Endothelial cell of umbilical vein (primary cell): ENCODE data around the gene MAPT. TPM values are rescaled to one million over a fixed set of nuclear protein-coding genes. Genes with fewer than 3 reads are reported as not detected.

Experiments
- BruUV-seq: library from RNA; stranded (reverse); fragments of 400-500 nt; replicated peaks from 2 replicates; lab custom pipeline; 2021; lab: Mats Ljungman, UMichigan
- CTCF ChIA-PET: fragments of 300-600, 350-600 bp; sonication (Branson Sonifier 250); formaldehyde crosslinking; loops from one replicate; lab custom pipeline; 2021; ENCODE audit warnings: antibody characterized with exemption, inconsistent platforms; lab: Charles Lee
- POLR2A ChIA-PET: fragments of 300-600, 350-600 bp; sonication (Branson Sonifier 250); formaldehyde crosslinking; loops from one replicate; lab custom pipeline; 2021; ENCODE audit warnings: antibody characterized with exemption, inconsistent platforms; lab: Charles Lee
- DNase-seq: peaks from one replicate; pipeline ENCODE4 v3.0.0-alpha.2; 2011; ENCODE audit warnings: low read depth, low spot score
- FAIRE-seq: peaks from 2 replicates; lab custom pipeline; 2011; peaks lifted over from hg19 to GRCh38; lab: Jason Lieb, UNC
- H2AFZ ChIP-seq: 2 replicates; pipeline ENCODE4 v1.6.0; 2012; ENCODE audit warnings: low read depth, low read length, control low read depth, inconsistent platforms
- H3K27ac ChIP-seq: 2 replicates; pipeline ENCODE4 v1.5.1; 2011; ENCODE audit warnings: low read depth, mild to moderate bottlenecking, control low read depth, low read length, moderate library complexity; ENCODE audit not compliant: insufficient read depth
- H3K27me3 ChIP-seq, 2 experiments: 2 replicates each; pipeline versions ENCODE4 v1.6.0 to v1.6.1; 2011; ENCODE audit warnings: low read length in 2 of 2, mixed read lengths in 1 of 2; ENCODE audit not compliant: control insufficient read depth in 2 of 2, insufficient read depth in 2 of 2
- H3K36me3 ChIP-seq, 2 experiments: 2 replicates in 1 of 2; 3 replicates in 1 of 2; pipeline ENCODE4 v1.5.1; 2011; ENCODE audit warnings: low read length in 2 of 2, mild to moderate bottlenecking in 1 of 2, moderate library complexity in 1 of 2; ENCODE audit not compliant: control insufficient read depth in 2 of 2, insufficient read depth in 2 of 2; ENCODE audit errors: extremely low read depth in 1 of 2
- H3K4me1 ChIP-seq: 3 replicates; pipeline ENCODE4 v1.5.1; 2011; ENCODE audit warnings: mild to moderate bottlenecking, low read length; ENCODE audit not compliant: control insufficient read depth, insufficient read depth; ENCODE audit errors: extremely low read depth
- H3K4me2 ChIP-seq: 2 replicates; pipeline ENCODE4 v1.6.1; 2011; ENCODE audit warnings: low read length, control low read depth, mixed read lengths; ENCODE audit not compliant: insufficient read depth
- H3K4me3 ChIP-seq, 3 experiments: fragments of 200-600 bp in 1 of 3; sonication (generic), shearing (Covaris generic) in 1 of 3; replicated peaks in 1 of 3; 2 replicates each; pipeline ENCODE4 v1.5.1; 2011 to 2016; ENCODE audit warnings: control low read depth in 3 of 3, low read length in 3 of 3, mild to moderate bottlenecking in 2 of 3, inconsistent platforms in 1 of 3, low read depth in 1 of 3, moderate library complexity in 1 of 3; ENCODE audit not compliant: insufficient read depth in 1 of 3
- H3K79me2 ChIP-seq: 2 replicates; pipeline ENCODE4 v1.6.0; 2012; ENCODE audit warnings: low read length, inconsistent platforms; ENCODE audit not compliant: control insufficient read depth, insufficient read depth
- H3K9ac ChIP-seq: replicated peaks from 2 replicates; pipeline ENCODE3; 2011; ENCODE audit warnings: low read length, control low read depth; ENCODE audit not compliant: insufficient read depth; ENCODE audit errors: extremely low read depth
- H3K9me1 ChIP-seq: replicated peaks from 3 replicates; pipeline ENCODE4 v1.6.0; 2011; ENCODE audit warnings: mild to moderate bottlenecking, low read length; ENCODE audit not compliant: control insufficient read depth, insufficient read depth; ENCODE audit errors: extremely low read depth
- H3K9me3 ChIP-seq: replicated peaks from 2 replicates; pipeline ENCODE4 v1.5.1; 2012; ENCODE audit warnings: low read length, inconsistent platforms; ENCODE audit not compliant: control insufficient read depth, insufficient read depth
- H4K20me1 ChIP-seq: replicated peaks from 2 replicates; pipeline ENCODE3; 2011; ENCODE audit warnings: mild to moderate bottlenecking, low read length; ENCODE audit not compliant: control insufficient read depth, insufficient read depth; ENCODE audit errors: extremely low read depth
- CTCF ChIP-seq, 2 donors: IDR thresholded peaks; 1 replicate in 1 of 2; 2 replicates in 1 of 2; pipeline ENCODE4 v1.5.1; 2011; ENCODE audit warnings: low read length in 2 of 2, mild to moderate bottlenecking in 2 of 2, moderate library complexity in 2 of 2, control low read depth in 1 of 2, inconsistent platforms in 1 of 2, low read depth in 1 of 2; ENCODE audit not compliant: insufficient read depth in 1 of 2; ENCODE audit errors: extremely low read depth in 1 of 2
- EZH2 ChIP-seq: IDR thresholded peaks from 2 replicates; pipeline ENCODE4 v1.6.1; 2012; ENCODE audit warnings: borderline replicate concordance, low read depth, mild to moderate bottlenecking, moderate library complexity, low read length, inconsistent platforms; ENCODE audit not compliant: severe bottlenecking
- FOS ChIP-seq: IDR thresholded peaks from 2 replicates; pipeline ENCODE4 v1.6.1; 2011; ENCODE audit warnings: mild to moderate bottlenecking, low read length, moderate library complexity, borderline replicate concordance; ENCODE audit not compliant: insufficient read depth
- GATA2 ChIP-seq: IDR thresholded peaks from 2 replicates; pipeline ENCODE4 v1.7.0; 2011; ENCODE audit warnings: low read depth, mild to moderate bottlenecking, moderate library complexity, mixed read lengths, low read length; ENCODE audit not compliant: insufficient read length, insufficient read depth
- JUN ChIP-seq: IDR thresholded peaks from 2 replicates; pipeline ENCODE4 v1.6.1; 2011; ENCODE audit warnings: borderline replicate concordance, low read depth; ENCODE audit not compliant: insufficient read length, insufficient read depth
- MAX ChIP-seq: IDR thresholded peaks from 2 replicates; pipeline ENCODE4 v1.6.1; 2011; ENCODE audit not compliant: insufficient read depth, insufficient read length
- MYC ChIP-seq: IDR thresholded peaks from one replicate; pipeline ENCODE4 v1.6.1; 2011; ENCODE audit warnings: mild to moderate bottlenecking, low read depth, low read length
- POLR2A ChIP-seq: IDR thresholded peaks from 2 replicates; pipeline ENCODE4 v1.6.1; 2012; ENCODE audit warnings: low read depth, mild to moderate bottlenecking, control low read depth, low read length
- POLR2AphosphoS5 ChIP-seq: IDR thresholded peaks from 2 replicates; pipeline ENCODE4 v1.6.1; 2012; ENCODE audit warnings: low read depth, mild to moderate bottlenecking, control low read depth, low read length, moderate library complexity; ENCODE audit not compliant: insufficient read depth
- dilution Hi-C: fragments of 300-500 bp; cut with MboI; formaldehyde crosslinking; loops from one replicate; pipeline ENCODE4 v1.15.0; 2019; ENCODE audit warnings: low sequenced_read_pairs; ENCODE audit not compliant: extremely low pct_ligation_motif_present
- intact Hi-C: fragments of 100-400 bp; cut with micrococcal nuclease; formaldehyde crosslinking; loops from one replicate; pipeline ENCODE4 v1.10.0; 2022
- polyA plus RNA-seq, 4 experiments: library from polyadenylated mRNA; depleted of rRNA in 3 of 4; stranded (reverse) in 3 of 4; unstranded in 1 of 4; fragments of >200 nt; gene quantifications; 2 replicates each; pipeline versions ENCODE4 v1.2.1 to v1.2.3, GENCODE V29; 2011 to 2012; ENCODE audit warnings: missing spikeins in 1 of 4
- total RNA-seq: library from RNA; stranded (reverse); gene quantifications from 2 replicates; pipeline ENCODE4 v1.2.3, GENCODE V29; 2021

MAPT gene
- total and polyA plus RNA-seq, 2 donors (not counting 3 experiments of a cell fraction or from before 2014, with no cell fraction given) = 0.04 to 0.51 TPM

- no peak for FAIRE-seq
Measured at GRCh38 chr17:46000292-46000691, 105.9 kb downstream of the MAPT start.

More at GRCh38 chr17:46000292-46000691, 105.9 kb downstream of the MAPT start:
- TF ChIP-seq EZH2 (no peak), JUN (no peak), POLR2A (no peak), GATA2 (no peak), MYC (no peak), MAX (no peak), FOS (no peak), CTCF (IDR thresholded peaks at IDR 0.05; ENCODE audit: extremely low read depth in 1 of 2, insufficient read depth in 1 of 2, low read depth in 1 of 2, low read length in 2 of 2) (no peak), POLR2AphosphoS5 (no peak)
- no peak overlapping the region for H3K27ac ChIP-seq
- no peaks in the 10 kb centered on the region for H3K79me2 ChIP-seq
- H3K27me3 ChIP-seq = no peaks in the 10 kb centered on the region
- DNase-seq = no peak
- no peak overlapping the region for H3K9ac ChIP-seq
- POLR2A ChIA-PET = no interaction called here
- dilution Hi-C loops = no loop called here
- H3K4me2 ChIP-seq = no peak overlapping the region
- H2AFZ ChIP-seq = no peak overlapping the region
- CTCF ChIA-PET = interaction anchor here (1.6 to 5.2 kb wide), 3 partner anchors 193 to 286 kb away, joined by 3 to 50 read pairs (median 43); partner anchors contain the start of gene KANSL1
- H3K4me1 ChIP-seq = no peaks in the 10 kb centered on the region
- no peaks in the 10 kb centered on the region for H3K36me3 ChIP-seq
- no TSS peak for BruUV-seq
- intact Hi-C loops = loop anchor here (5.0 kb wide), 1 partner anchor 192 kb away; the partner anchor contains the start of gene KANSL1
- no peak overlapping the region for H3K4me3 ChIP-seq
- H4K20me1 ChIP-seq = no peaks in the 10 kb centered on the region
- no peaks in the 10 kb centered on the region for H3K9me3 ChIP-seq
- no peaks in the 10 kb centered on the region for H3K9me1 ChIP-seq
